A673 (cell line): ENCODE data around the gene ZNF831. TPM values are rescaled to one million over a fixed set of nuclear protein-coding genes. Genes with fewer than 3 reads are reported as not detected.

Experiments
- BruUV-seq: library from RNA; stranded (reverse); fragments of 400-500 nt; replicated peaks from 2 replicates; lab custom pipeline; 2021; lab: Mats Ljungman, UMichigan
- CTCF ChIA-PET: fragments of 300-600 bp; sonication (Branson Sonifier 250); formaldehyde crosslinking; loops from one replicate; lab custom pipeline; 2022; ENCODE audit warnings: antibody characterized with exemption; lab: Charles Lee
- POLR2A ChIA-PET: fragments of 300-600 bp; sonication (Branson Sonifier 250); formaldehyde crosslinking; loops from one replicate; lab custom pipeline; 2022; ENCODE audit warnings: antibody characterized with exemption; ENCODE audit not compliant: low non-redundant PET; lab: Charles Lee
- DNase-seq: peaks from one replicate; pipeline ENCODE4 v3.0.0-alpha.2; 2015; ENCODE audit warnings: low spot score
- H3K27ac ChIP-seq: fragments of 200-600 bp; sonication (generic); 2 replicates; pipeline ENCODE4 v1.5.1; 2016; ENCODE audit warnings: mixed run types, low read depth, mild to moderate bottlenecking, mixed read lengths, antibody characterized with exemption, low read length; ENCODE audit not compliant: poor library complexity, severe bottlenecking
- H3K27me3 ChIP-seq: fragments of 200-600 bp; sonication (generic); replicated peaks from 2 replicates; pipeline ENCODE4 v1.6.1; 2017; ENCODE audit warnings: mixed run types, low read depth, mild to moderate bottlenecking, mixed read lengths, antibody characterized with exemption, low read length; ENCODE audit not compliant: insufficient read depth, poor library complexity
- H3K36me3 ChIP-seq: fragments of 200-600 bp; sonication (generic); 2 replicates; pipeline ENCODE4 v1.6.1; 2016; ENCODE audit warnings: mixed run types, mild to moderate bottlenecking, mixed read lengths, antibody characterized with exemption, low read length; ENCODE audit not compliant: insufficient read depth, poor library complexity, severe bottlenecking
- H3K4me1 ChIP-seq: fragments of 200-600 bp; sonication (generic); 2 replicates; pipeline ENCODE4 v1.6.1; 2017; ENCODE audit warnings: mixed run types, mild to moderate bottlenecking, mixed read lengths, antibody characterized with exemption, low read length; ENCODE audit not compliant: insufficient read depth, poor library complexity, severe bottlenecking
- H3K4me3 ChIP-seq: fragments of 200-600 bp; sonication (generic); 2 replicates; pipeline ENCODE4 v1.5.1; 2016; ENCODE audit warnings: low read depth, mixed run types, mild to moderate bottlenecking, mixed read lengths, low read length; ENCODE audit not compliant: poor library complexity, severe bottlenecking
- H3K9me3 ChIP-seq: fragments of 200-600 bp; sonication (generic); 2 replicates; pipeline ENCODE4 v1.6.1; 2016; ENCODE audit warnings: mixed run types, low read depth, mild to moderate bottlenecking, mixed read lengths, antibody characterized with exemption, low read length; ENCODE audit not compliant: poor library complexity, severe bottlenecking
- CTCF ChIP-seq: fragments of 300-800, 200-600 bp; sonication (generic); conservative IDR thresholded peaks from 2 replicates; pipeline ENCODE4 v1.5.1; 2017; ENCODE audit warnings: low read depth, mild to moderate bottlenecking, antibody characterized with exemption, low read length, moderate library complexity, mixed read lengths
- EZH2 ChIP-seq: fragments of 200-600 bp; sonication (generic); IDR thresholded peaks from 2 replicates; pipeline ENCODE4 v1.6.1; 2017; ENCODE audit warnings: borderline replicate concordance, low read depth, mild to moderate bottlenecking, mixed read lengths, antibody characterized with exemption, low read length; ENCODE audit not compliant: poor library complexity, severe bottlenecking
- intact Hi-C: fragments of 100-400 bp; cut with micrococcal nuclease; formaldehyde crosslinking; loops from one replicate; pipeline ENCODE4 v1.10.0; 2022; ENCODE audit not compliant: unreplicated experiment
- total RNA-seq: library from RNA; stranded (reverse); gene quantifications from 2 replicates; pipeline ENCODE4 v1.2.3, GENCODE V29; 2021

ZNF831 gene
- total RNA-seq, 1 experiment from 2014 or later, result not detected

- DNase-seq, result no peak
- Histone ChIP-seq H3K9me3 (no peaks in the 10 kb centered on the region), H3K4me3 (no peak overlapping the region), H3K4me1 (no peaks in the 10 kb centered on the region), H3K27me3 (peaks cover 5% of the 10 kb centered on the region), H3K27ac (no peak overlapping the region), H3K36me3 (no peaks in the 10 kb centered on the region)
- TF ChIP-seq CTCF, result no peak
- TF ChIP-seq EZH2, result no peak
- POLR2A ChIA-PET, result interaction anchor here (0.6 kb wide), 1 partner anchor 57 kb away, joined by 3 read pairs; no protein-coding TSS in a partner anchor
- CTCF ChIA-PET, result interaction anchor here (0.7 kb wide), 1 partner anchor 9 kb away, joined by 3 read pairs; no protein-coding TSS in a partner anchor
- no TSS peak for BruUV-seq
- intact Hi-C loops, result no loop called here
These were observed 11.4 kb downstream of the ZNF831 start for GRCh38 chr20:59175002-59175401.

GRCh38 chr20:59175861-59176260, 12.2 kb downstream of the ZNF831 start:
- no peaks in the 10 kb centered on the region for H3K9me3 ChIP-seq
- H3K27me3 ChIP-seq, result peaks cover 5% of the 10 kb centered on the region
- H3K27ac ChIP-seq, result no peak overlapping the region
- no peaks in the 10 kb centered on the region for H3K4me1 ChIP-seq
- H3K4me3 ChIP-seq, result no peak overlapping the region
- H3K36me3 ChIP-seq, result no peaks in the 10 kb centered on the region
- no peak for DNase-seq
- no TSS peak for BruUV-seq
- ChIA-PET CTCF (no interaction called here), POLR2A (no interaction called here)
- intact Hi-C loops, result no loop called here
- TF ChIP-seq EZH2 (no peak), CTCF (no peak)

GRCh38 chr20:59176812-59177211, 13.2 kb downstream of the ZNF831 start:
- Histone ChIP-seq H3K36me3 (no peaks in the 10 kb centered on the region), H3K9me3 (no peaks in the 10 kb centered on the region), H3K27ac (no peak overlapping the region), H3K27me3 (peaks cover 5% of the 10 kb centered on the region), H3K4me3 (no peak overlapping the region), H3K4me1 (no peaks in the 10 kb centered on the region)
- no TSS peak for BruUV-seq
- TF ChIP-seq EZH2 (no peak), CTCF (no peak)
- intact Hi-C loops, result no loop called here
- POLR2A ChIA-PET, result no interaction called here
- CTCF ChIA-PET, result no interaction called here
- no peak for DNase-seq
